Suprapubic skin (tissue), 4 donors: ENCODE data around the gene TMEM88. TPM values are rescaled to one million over a fixed set of nuclear protein-coding genes. Genes with fewer than 3 reads are reported as not detected.

ENCODE experiments used
- DNase-seq, 2 donors: peaks; one replicate each; pipeline ENCODE4 v3.0.0-alpha.2; 2019; ENCODE audit warnings: low spot score in 2 of 2
- H3K27ac ChIP-seq: fragments of 200-600 bp; sonication (generic); one replicate; pipeline ENCODE4 v1.5.1; 2019
- H3K27me3 ChIP-seq: fragments of 200-600 bp; sonication (generic); one replicate; pipeline ENCODE4 v1.5.1; 2019
- H3K36me3 ChIP-seq: fragments of 200-600 bp; sonication (generic); one replicate; pipeline ENCODE4 v1.5.1; 2019
- H3K4me1 ChIP-seq: fragments of 200-600 bp; sonication (generic); one replicate; pipeline ENCODE4 v1.5.1; 2019
- H3K4me3 ChIP-seq: fragments of 200-600 bp; sonication (generic); one replicate; pipeline ENCODE4 v1.5.1; 2019; ENCODE audit warnings: mild to moderate bottlenecking
- H3K9me3 ChIP-seq: fragments of 200-600 bp; sonication (generic); one replicate; pipeline ENCODE4 v1.5.1; 2019
- CTCF ChIP-seq, 2 donors: fragments of 200-600 bp in 1 of 2; fragments of 450-650 bp in 1 of 2; sonication (generic) in 1 of 2; IDR thresholded peaks; one replicate each; pipeline ENCODE4 v1.5.1; 2016 to 2019; ENCODE audit warnings: antibody characterized with exemption in 2 of 2, mild to moderate bottlenecking in 1 of 2, moderate library complexity in 1 of 2
- EP300 ChIP-seq: sonication (generic); formaldehyde crosslinking; IDR thresholded peaks from one replicate; pipeline ENCODE4 v1.6.1; 2017; ENCODE audit warnings: antibody characterized with exemption
- POLR2A ChIP-seq, 2 donors: fragments of 450-650 bp; IDR thresholded peaks; one replicate each; pipeline ENCODE4 v1.6.1; 2017; ENCODE audit warnings: antibody characterized with exemption in 2 of 2, mild to moderate bottlenecking in 2 of 2, moderate library complexity in 2 of 2
- POLR2AphosphoS5 ChIP-seq, 3 donors: sonication (generic); formaldehyde crosslinking; IDR thresholded peaks; one replicate each; pipeline ENCODE4 v1.6.1; 2017; ENCODE audit warnings: antibody characterized with exemption in 3 of 3
- WGBS: methylation state at CpG from one replicate; pipeline ENCODE4 v1.1.5; 2018; 5-methylcytosine and 5-hydroxymethylcytosine counted together
- total RNA-seq, 4 donors: library from RNA; depleted of rRNA; stranded (reverse); fragments of >200 nt; gene quantifications; one replicate each; pipeline ENCODE4 v1.1.0, GENCODE V29; 2016

TMEM88 gene
- total RNA-seq, 4 donors from 2014 or later = 4.2 to 7.6 (median 5.1) TPM

DNA sequence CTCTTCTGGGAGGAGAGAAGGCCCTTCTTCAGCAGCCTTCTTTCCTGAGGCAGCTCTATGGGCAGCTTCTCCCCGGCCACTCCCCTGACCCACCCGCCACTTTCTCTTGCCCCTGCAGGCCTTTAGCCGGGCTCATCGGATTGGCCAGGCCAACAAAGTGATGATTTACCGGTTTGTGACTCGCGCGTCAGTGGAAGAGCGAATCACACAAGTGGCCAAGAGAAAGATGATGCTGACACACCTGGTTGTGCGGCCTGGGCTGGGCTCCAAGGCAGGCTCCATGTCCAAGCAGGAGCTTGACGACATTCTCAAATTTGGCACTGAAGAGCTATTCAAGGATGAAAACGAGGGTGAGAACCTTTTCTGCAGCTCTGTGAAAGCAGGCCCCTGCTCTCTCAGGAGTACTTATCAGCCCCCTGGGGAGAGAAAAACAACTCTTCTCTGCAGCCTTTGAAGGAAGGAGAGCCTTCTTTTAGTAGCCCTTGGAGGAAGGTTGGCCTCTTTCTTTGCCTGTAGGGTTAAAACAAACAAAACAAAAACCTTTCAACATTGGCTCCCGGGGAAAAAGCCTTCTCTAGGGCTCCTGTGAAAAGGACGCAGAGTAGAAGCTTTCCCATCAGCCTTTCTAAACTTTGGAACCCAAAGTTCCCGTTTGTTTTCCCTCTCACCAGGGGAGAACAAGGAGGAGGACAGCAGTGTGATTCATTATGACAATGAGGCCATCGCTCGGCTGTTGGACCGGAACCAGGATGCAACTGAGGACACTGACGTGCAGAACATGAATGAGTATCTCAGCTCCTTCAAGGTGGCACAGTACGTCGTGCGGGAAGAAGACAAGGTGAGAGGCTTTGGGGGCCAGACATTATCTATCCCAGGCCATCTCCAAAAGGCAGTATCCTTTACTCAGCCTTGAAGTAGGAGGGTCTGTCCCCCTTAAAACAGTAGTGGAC, 48.6 kb downstream of the TMEM88 start:
- WGBS = 78% methylated on average over 22 of the region's 22 CpGs
- Histone ChIP-seq H3K4me1 (no peaks in the 10 kb centered on the region), H3K9me3 (no peaks in the 10 kb centered on the region), H3K27me3 (no peaks in the 10 kb centered on the region), H3K36me3 (peaks cover 98% of the 10 kb centered on the region), H3K27ac (no peak overlapping the region), H3K4me3 (no peak overlapping the region)
- TF ChIP-seq POLR2AphosphoS5 (IDR thresholded peaks at IDR 0.05) (no peak), EP300 (no peak), POLR2A (IDR thresholded peaks at IDR 0.05) (no peak), CTCF (IDR thresholded peaks at IDR 0.05) (no peak)
- peak in 1 of 2 donors; percentile 36 for DNase-seq

Other genes starting within 250 kb of the TMEM88 start
- 10 to 100 TPM; 21.0 to 25.6 (median 22.5) TPM for gene FXR2, start 240.2 kb upstream of the TMEM88 start, total RNA-seq
- gene SAT2, start 227.2 kb upstream of the TMEM88 start, total RNA-seq = 10 to 100 TPM; 28.7 to 58.8 (median 39.9) TPM
- gene SHBG, start 224.9 kb upstream of the TMEM88 start, total RNA-seq = not detected
- 1 to 10 TPM in 1 of 4 donors, under 1 TPM in 3; 0.49 to 4.2 (median 0.74) TPM for gene ATP1B2, start 204.1 kb upstream of the TMEM88 start, total RNA-seq
- 10 to 100 TPM; 37.2 to 77.2 (median 65.2) TPM for gene TP53, start 167.6 kb upstream of the TMEM88 start, total RNA-seq
- gene WRAP53, start 166.6 kb upstream of the TMEM88 start, total RNA-seq = 1 to 10 TPM; 3.9 to 7.6 (median 5.5) TPM
- 1 to 10 TPM; 6.2 to 9.2 (median 9.0) TPM for gene EFNB3, start 149.9 kb upstream of the TMEM88 start, total RNA-seq
- under 1 TPM in 2 of 4 donors, not detected in 2; 0.08 to 0.19 TPM for gene DNAH2, start 137.3 kb upstream of the TMEM88 start, total RNA-seq
- 10 to 100 TPM; 21.4 to 31.0 (median 26.7) TPM for gene KDM6B, start 20.8 kb upstream of the TMEM88 start, total RNA-seq
- 10 to 100 TPM; 46.2 to 90.6 (median 47.6) TPM for gene NAA38, start 2.5 kb downstream of the TMEM88 start, total RNA-seq
- 10 to 100 TPM in 1 of 4 donors, 1 to 10 TPM in 3; 7.1 to 10.8 (median 9.8) TPM for gene CYB5D1, start 2.9 kb downstream of the TMEM88 start, total RNA-seq
- 10 to 100 TPM; 42.1 to 76.0 (median 67.7) TPM for gene CHD3, start 33.7 kb downstream of the TMEM88 start, total RNA-seq
- gene RNF227, start 61.2 kb downstream of the TMEM88 start, total RNA-seq = 10 to 100 TPM; 51.1 to 66.3 (median 57.3) TPM
- 1 to 10 TPM in 3 of 4 donors, not detected in 1; 1.9 to 7.5 (median 2.4) TPM for gene KCNAB3, start 74.8 kb downstream of the TMEM88 start, total RNA-seq
- 10 to 100 TPM; 39.4 to 64.1 (median 46.2) TPM for gene TRAPPC1, start 76.9 kb downstream of the TMEM88 start, total RNA-seq
- gene CNTROB, start 77.1 kb downstream of the TMEM88 start, total RNA-seq = 10 to 100 TPM; 23.7 to 57.0 (median 30.8) TPM
- gene GUCY2D, start 147.5 kb downstream of the TMEM88 start, total RNA-seq = not detected
- 100 to 1,000 TPM in 1 of 4 donors, 10 to 100 TPM in 3; 44.8 to 156 (median 78.1) TPM for gene ALOX15B, start 184.0 kb downstream of the TMEM88 start, total RNA-seq
- 100 to 1,000 TPM in 3 of 4 donors, 10 to 100 TPM in 1; 91.4 to 150 (median 119) TPM for gene ALOX12B, start 232.7 kb downstream of the TMEM88 start, total RNA-seq